GM19452 (cell line): Measurements from ENCODE around the gene ADGRA1.
"Not testable (repeated sequence)": the region's sequence is repeated elsewhere in the genome, so short reads cannot be mapped to it uniquely, and the experiment has no call there.

ENCODE experiments used
- ATAC-seq: cut with Tn5 transposase; IDR thresholded peaks from one replicate; pipeline ENCODE4 v1.9.1; 2021; ENCODE audit not compliant: unreplicated experiment

ADGRA1 gene

GRCh38 chr10:133141144-133141957 lies 53.6 kb downstream of the ADGRA1 start:
- no peak for ATAC-seq

- no peak for ATAC-seq
Observed at GRCh38 chr10:133141958-133142340, 54.2 kb downstream of the ADGRA1 start.

- ATAC-seq = no peak
Observed at GRCh38 chr10:133142523-133143199, 54.9 kb downstream of the ADGRA1 start.

- ATAC-seq = no peak
Observed at GRCh38 chr10:133143200-133143533, 55.4 kb downstream of the ADGRA1 start.

- ATAC-seq = no peak
Observed at GRCh38 chr10:133143546-133143945, 55.8 kb downstream of the ADGRA1 start.

GRCh38 chr10:133144771-133145170 lies 57.0 kb downstream of the ADGRA1 start:
- ATAC-seq = no peak

GRCh38 chr10:133150226-133150625 lies 62.5 kb downstream of the ADGRA1 start:
- ATAC-seq = no peak

GRCh38 chr10:133150656-133151055 lies 62.9 kb downstream of the ADGRA1 start:
- no peak for ATAC-seq

GRCh38 chr10:133151071-133151470 lies 63.3 kb downstream of the ADGRA1 start:
- ATAC-seq = not testable (repeated sequence)

GRCh38 chr10:133151543-133151972 lies 63.8 kb downstream of the ADGRA1 start:
- no peak for ATAC-seq

GRCh38 chr10:133154411-133154810 lies 66.7 kb downstream of the ADGRA1 start:
- ATAC-seq = no peak

GRCh38 chr10:133154996-133155778 lies 67.5 kb downstream of the ADGRA1 start:
- no peak for ATAC-seq

GRCh38 chr10:133156674-133157579 lies 69.2 kb downstream of the ADGRA1 start:
- ATAC-seq = no peak

- no peak for ATAC-seq
Observed at GRCh38 chr10:133157662-133158436, 70.1 kb downstream of the ADGRA1 start.

- no peak for ATAC-seq
Observed at GRCh38 chr10:133158437-133158755, 70.7 kb downstream of the ADGRA1 start.

- no peak for ATAC-seq
Observed at GRCh38 chr10:133158756-133159610, 71.3 kb downstream of the ADGRA1 start.

GRCh38 chr10:133159611-133159949 lies 71.9 kb downstream of the ADGRA1 start:
- ATAC-seq = no peak

- no peak for ATAC-seq
Observed at GRCh38 chr10:133159950-133160825, 72.5 kb downstream of the ADGRA1 start, which contains the start of gene KNDC1. Gene KNDC1 (plus strand): TSS chr10:133160219. CDS start chr10:133160468, 249 bp downstream.
